Neural progenitor cell (in vitro differentiated cells): ENCODE measurements around the gene CSAD. TPM values are rescaled to one million over a fixed set of nuclear protein-coding genes. Genes with fewer than 3 reads are reported as not detected.
A peak's percentile ranks its signal among the peaks of the same experiment; 100 is the strongest.

Experiments used
- DNase-seq: peaks from one replicate; pipeline ENCODE4 v3.0.0-alpha.2; 2016; ENCODE audit warnings: low spot score
- H2AFZ ChIP-seq: fragments of 200-600 bp; sonication (generic); replicated peaks from 2 replicates; pipeline ENCODE4 v1.6.1; 2016; ENCODE audit warnings: antibody characterized with exemption
- H3F3A ChIP-seq: fragments of 200-600 bp; sonication (generic); 2 replicates; pipeline ENCODE4 v1.6.1; 2016; ENCODE audit warnings: antibody characterized with exemption, low read depth
- H3K27ac ChIP-seq: fragments of 200-600 bp; sonication (generic); 2 replicates; pipeline ENCODE4 v1.5.1; 2016; ENCODE audit warnings: mild to moderate bottlenecking
- H3K27me3 ChIP-seq: fragments of 200-600 bp; sonication (generic); 2 replicates; pipeline ENCODE4 v1.6.1; 2016; ENCODE audit warnings: mild to moderate bottlenecking, moderate library complexity
- H3K36me3 ChIP-seq: fragments of 200-600 bp; sonication (generic); 2 replicates; pipeline ENCODE4 v1.5.1; 2016
- H3K4me1 ChIP-seq: fragments of 200-600 bp; sonication (generic); 2 replicates; pipeline ENCODE4 v1.6.1; 2016; ENCODE audit warnings: mixed run types
- H3K4me2 ChIP-seq: fragments of 200-600 bp; sonication (generic); 2 replicates; pipeline ENCODE4 v1.6.1; 2016
- H3K4me3 ChIP-seq: fragments of 200-600 bp; sonication (generic); 2 replicates; pipeline ENCODE4 v1.5.1; 2016
- H3K79me2 ChIP-seq: fragments of 200-600 bp; sonication (generic); 2 replicates; pipeline ENCODE4 v1.6.1; 2016; ENCODE audit warnings: low read depth
- H3K9ac ChIP-seq: fragments of 200-600 bp; sonication (generic); 2 replicates; pipeline ENCODE4 v1.6.1; 2016
- H3K9me3 ChIP-seq: fragments of 200-600 bp; sonication (generic); 2 replicates; pipeline ENCODE4 v1.5.1; 2016; ENCODE audit warnings: low read depth
- H4K20me1 ChIP-seq: fragments of 200-600 bp; sonication (generic); 2 replicates; pipeline ENCODE4 v1.6.1; 2016; ENCODE audit warnings: low read depth
- H3K27ac Mint-ChIP-seq: 3 replicates; pipeline ENCODE4 v1.8.0; 2021; ENCODE audit warnings: mixed read lengths
- H3K27me3 Mint-ChIP-seq: 2 replicates; pipeline ENCODE4 v1.8.0; 2022; ENCODE audit warnings: low read depth, mild to moderate bottlenecking, inconsistent platforms, moderate library complexity, mixed read lengths; ENCODE audit not compliant: insufficient read depth
- H3K36me3 Mint-ChIP-seq: 3 replicates; pipeline ENCODE4 v1.8.0; 2021; ENCODE audit warnings: mixed read lengths
- H3K4me1 Mint-ChIP-seq: 3 replicates; pipeline ENCODE4 v1.8.0; 2021; ENCODE audit warnings: mixed read lengths
- H3K4me3 Mint-ChIP-seq: 3 replicates; pipeline ENCODE4 v1.8.0; 2021; ENCODE audit warnings: mild to moderate bottlenecking, moderate library complexity, mixed read lengths
- H3K9me3 Mint-ChIP-seq: 3 replicates; pipeline ENCODE4 v1.8.0; 2020; ENCODE audit warnings: mixed read lengths
- EZH2 ChIP-seq: fragments of 200-600 bp; sonication (generic); IDR thresholded peaks from 2 replicates; pipeline ENCODE4 v1.6.1; 2017; ENCODE audit warnings: antibody characterized with exemption, mild to moderate bottlenecking, moderate library complexity
- EZH2phosphoT487 ChIP-seq: fragments of 200-600 bp; sonication (generic); IDR thresholded peaks from 2 replicates; pipeline ENCODE4 v1.6.1; 2017; ENCODE audit warnings: antibody characterized with exemption
- total RNA-seq: library from RNA; depleted of rRNA; stranded (reverse); fragments of >200 nt; gene quantifications from 2 replicates; pipeline ENCODE4 v1.2.3, GENCODE V29; 2015; ENCODE audit warnings: low replicate concordance
- TF ChIP-seq, protein P1 (sequence below): fragments of 200-600 bp; sonication (generic); IDR thresholded peaks from 2 replicates; pipeline ENCODE4 v1.5.1; 2017; ENCODE audit warnings: antibody characterized with exemption, mild to moderate bottlenecking

The CSAD gene
- total RNA-seq, 1 donor from 2014 or later: 26.9 TPM

DNA sequence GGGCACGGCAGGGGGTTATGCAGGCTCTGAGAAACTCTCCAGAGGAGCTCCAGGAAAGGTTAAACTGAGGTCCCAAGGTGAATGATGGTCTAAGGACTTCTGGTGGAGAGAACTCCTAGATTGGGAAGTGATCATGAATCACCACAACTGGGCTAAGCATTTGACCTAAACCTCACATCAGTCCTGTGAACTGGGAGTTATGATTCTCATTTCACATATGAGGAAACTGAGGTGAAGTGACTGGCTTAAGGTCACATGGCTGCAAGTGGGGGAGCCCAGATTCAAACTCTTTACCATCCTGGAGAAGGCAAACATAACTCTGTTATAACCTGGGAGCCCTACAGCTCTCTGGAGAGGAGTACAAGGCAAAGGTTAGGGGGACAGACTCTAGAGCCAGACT, 47.1 kb upstream of the CSAD start:
- peaks cover 30% of the 10 kb centered on the region for H3K27me3 Mint-ChIP-seq
- Histone ChIP-seq H3K79me2 (no peaks in the 10 kb centered on the region), H3K4me3 (no peak overlapping the region), H3K27ac (no peak overlapping the region), H3K9me3 (no peaks in the 10 kb centered on the region), H3K36me3 (no peaks in the 10 kb centered on the region), H3K4me2 (no peak overlapping the region), H3K9ac (no peak overlapping the region), H3K27me3 (no peaks in the 10 kb centered on the region), H3K4me1 (peaks cover 50% of the 10 kb centered on the region), H2AFZ (no peak overlapping the region), H3F3A (peaks cover 38% of the 10 kb centered on the region), H4K20me1 (no peaks in the 10 kb centered on the region)
- DNase-seq: no peak
- H3K36me3 Mint-ChIP-seq: peaks cover 2% of the 10 kb centered on the region
- H3K9me3 Mint-ChIP-seq: no peaks in the 10 kb centered on the region
- no peak for TF ChIP-seq EZH2phosphoT487
- no peak for TF ChIP-seq EZH2
- TF ChIP-seq, protein P1, sequence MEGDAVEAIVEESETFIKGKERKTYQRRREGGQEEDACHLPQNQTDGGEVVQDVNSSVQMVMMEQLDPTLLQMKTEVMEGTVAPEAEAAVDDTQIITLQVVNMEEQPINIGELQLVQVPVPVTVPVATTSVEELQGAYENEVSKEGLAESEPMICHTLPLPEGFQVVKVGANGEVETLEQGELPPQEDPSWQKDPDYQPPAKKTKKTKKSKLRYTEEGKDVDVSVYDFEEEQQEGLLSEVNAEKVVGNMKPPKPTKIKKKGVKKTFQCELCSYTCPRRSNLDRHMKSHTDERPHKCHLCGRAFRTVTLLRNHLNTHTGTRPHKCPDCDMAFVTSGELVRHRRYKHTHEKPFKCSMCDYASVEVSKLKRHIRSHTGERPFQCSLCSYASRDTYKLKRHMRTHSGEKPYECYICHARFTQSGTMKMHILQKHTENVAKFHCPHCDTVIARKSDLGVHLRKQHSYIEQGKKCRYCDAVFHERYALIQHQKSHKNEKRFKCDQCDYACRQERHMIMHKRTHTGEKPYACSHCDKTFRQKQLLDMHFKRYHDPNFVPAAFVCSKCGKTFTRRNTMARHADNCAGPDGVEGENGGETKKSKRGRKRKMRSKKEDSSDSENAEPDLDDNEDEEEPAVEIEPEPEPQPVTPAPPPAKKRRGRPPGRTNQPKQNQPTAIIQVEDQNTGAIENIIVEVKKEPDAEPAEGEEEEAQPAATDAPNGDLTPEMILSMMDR: no peak
- H3K4me1 Mint-ChIP-seq: peaks cover 50% of the 10 kb centered on the region
- H3K27ac Mint-ChIP-seq: no peak overlapping the region
- no peak overlapping the region for H3K4me3 Mint-ChIP-seq

DNA sequence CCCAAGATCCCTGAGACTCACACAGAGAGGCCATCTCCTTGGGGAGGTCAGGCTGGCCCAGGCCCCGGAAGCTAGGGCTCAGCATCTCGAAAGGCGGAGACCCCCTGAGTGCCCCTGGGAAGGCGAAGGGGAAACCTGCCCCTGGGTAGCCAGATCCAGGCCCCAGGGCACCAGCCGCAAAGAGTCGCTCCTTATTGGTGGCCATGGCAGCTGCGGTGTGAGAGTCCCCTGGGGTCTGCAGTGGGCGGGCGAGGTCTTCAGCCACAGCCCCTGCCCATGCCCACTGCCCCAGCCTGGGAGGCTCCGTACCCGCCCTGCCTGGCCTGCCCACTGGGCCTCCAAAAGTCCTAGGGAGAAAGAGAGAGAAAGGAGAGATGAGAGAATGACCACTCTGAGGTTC, 46.6 kb upstream of the CSAD start:
- H3K36me3 Mint-ChIP-seq: peaks cover 2% of the 10 kb centered on the region
- Histone ChIP-seq H3K27me3 (no peaks in the 10 kb centered on the region), H3K9me3 (no peaks in the 10 kb centered on the region), H3K27ac (no peak overlapping the region), H2AFZ (no peak overlapping the region), H3K4me3 (no peak overlapping the region), H3K36me3 (no peaks in the 10 kb centered on the region), H4K20me1 (no peaks in the 10 kb centered on the region), H3K4me1 (peaks cover 55% of the 10 kb centered on the region), H3F3A (peaks cover 38% of the 10 kb centered on the region), H3K4me2 (no peak overlapping the region), H3K79me2 (no peaks in the 10 kb centered on the region), H3K9ac (no peak overlapping the region)
- no peak for TF ChIP-seq EZH2
- TF ChIP-seq, protein P1: no peak
- no peak for TF ChIP-seq EZH2phosphoT487
- no peaks in the 10 kb centered on the region for H3K9me3 Mint-ChIP-seq
- no peak overlapping the region for H3K4me3 Mint-ChIP-seq
- DNase-seq: no peak
- H3K27ac Mint-ChIP-seq: no peak overlapping the region
- H3K4me1 Mint-ChIP-seq: peaks cover 49% of the 10 kb centered on the region
- H3K27me3 Mint-ChIP-seq: peaks cover 25% of the 10 kb centered on the region

DNA sequence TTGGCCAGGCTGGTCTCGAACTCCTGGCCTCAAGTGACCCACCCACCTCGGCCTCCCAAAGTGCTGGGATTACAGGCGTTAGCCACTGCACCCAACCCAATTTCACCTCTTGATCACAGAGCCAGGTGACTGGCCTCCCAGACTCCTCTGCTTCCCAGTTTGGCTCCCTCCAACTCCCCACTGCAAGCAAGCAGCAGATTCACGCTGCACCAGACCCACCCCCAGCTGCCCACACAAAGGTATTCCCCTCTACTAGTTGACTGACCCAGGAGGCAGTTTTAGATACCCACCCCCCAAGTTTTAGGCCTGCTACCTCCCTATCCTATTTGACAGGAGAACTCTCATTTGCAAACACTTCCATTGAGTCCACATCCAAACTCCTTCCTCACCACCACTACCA, 46.1 kb upstream of the CSAD start:
- H3K27me3 Mint-ChIP-seq: peaks cover 24% of the 10 kb centered on the region
- no peak overlapping the region for H3K27ac ChIP-seq
- no peak for DNase-seq
- H2AFZ ChIP-seq: no peak overlapping the region
- peaks cover 2% of the 10 kb centered on the region for H3K36me3 Mint-ChIP-seq
- H3K9ac ChIP-seq: no peak overlapping the region
- H3K4me2 ChIP-seq: no peak overlapping the region
- H3K79me2 ChIP-seq: no peaks in the 10 kb centered on the region
- H3K9me3 Mint-ChIP-seq: no peaks in the 10 kb centered on the region
- no peaks in the 10 kb centered on the region for H3K27me3 ChIP-seq
- peaks cover 43% of the 10 kb centered on the region for H3F3A ChIP-seq
- H3K27ac Mint-ChIP-seq: no peak overlapping the region
- H4K20me1 ChIP-seq: no peaks in the 10 kb centered on the region
- peaks cover 53% of the 10 kb centered on the region for H3K4me1 Mint-ChIP-seq
- TF ChIP-seq EZH2phosphoT487 (no peak), EZH2 (no peak)
- TF ChIP-seq, protein P1: no peak
- peak overlapping the region; percentile 37 for H3K4me3 Mint-ChIP-seq
- H3K4me1 ChIP-seq: peaks cover 60% of the 10 kb centered on the region
- H3K4me3 ChIP-seq: no peak overlapping the region
- no peaks in the 10 kb centered on the region for H3K9me3 ChIP-seq
- no peaks in the 10 kb centered on the region for H3K36me3 ChIP-seq
